GM19397 (cell line): ENCODE measurements around the gene C11orf68.
"Not testable (repeated sequence)": the region's sequence is repeated elsewhere in the genome, so short reads cannot be mapped to it uniquely, and the experiment has no call there.

ENCODE experiments used
- ATAC-seq: cut with Tn5 transposase; IDR thresholded peaks from one replicate; pipeline ENCODE4 v1.9.1; 2021; ENCODE audit warnings: mild to moderate bottlenecking, moderate library complexity; ENCODE audit not compliant: unreplicated experiment

The C11orf68 gene

GRCh38 chr11:65915821-65916251, 3.0 kb downstream of the C11orf68 start:
- ATAC-seq, result no peak

GRCh38 chr11:65915101-65915820, 3.6 kb downstream of the C11orf68 start:
- no peak for ATAC-seq

DNA sequence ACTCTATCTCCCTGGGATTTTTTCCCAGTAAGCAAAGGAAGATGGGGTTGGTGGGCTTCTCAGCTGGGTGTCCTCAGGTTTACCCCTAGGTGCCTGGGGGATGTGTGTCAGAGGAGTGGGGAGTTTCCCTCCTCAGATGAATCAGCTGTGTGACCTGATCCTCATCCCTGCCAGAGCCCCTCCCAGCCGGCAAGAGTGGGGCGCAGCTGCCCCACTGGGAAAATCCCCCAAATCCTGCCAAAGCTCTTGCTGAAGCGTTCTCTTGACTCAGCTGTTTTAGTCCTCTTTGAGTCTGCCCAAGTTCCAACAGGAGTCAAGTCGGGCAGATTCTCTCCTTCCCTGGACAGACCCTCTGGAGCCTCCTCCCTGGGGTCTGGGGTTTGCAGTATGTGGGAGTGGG, 6.0 kb downstream of the C11orf68 start:
- ATAC-seq, result no peak

GRCh38 chr11:65911682-65912568, 6.9 kb downstream of the C11orf68 start:
- ATAC-seq, result no peak

- no peak for ATAC-seq
These were observed 11.0 kb downstream of the C11orf68 start for GRCh38 chr11:65907878-65908277.

- ATAC-seq, result no peak
These were observed 12.3 kb downstream of the C11orf68 start for GRCh38 chr11:65906602-65907001.

DNA sequence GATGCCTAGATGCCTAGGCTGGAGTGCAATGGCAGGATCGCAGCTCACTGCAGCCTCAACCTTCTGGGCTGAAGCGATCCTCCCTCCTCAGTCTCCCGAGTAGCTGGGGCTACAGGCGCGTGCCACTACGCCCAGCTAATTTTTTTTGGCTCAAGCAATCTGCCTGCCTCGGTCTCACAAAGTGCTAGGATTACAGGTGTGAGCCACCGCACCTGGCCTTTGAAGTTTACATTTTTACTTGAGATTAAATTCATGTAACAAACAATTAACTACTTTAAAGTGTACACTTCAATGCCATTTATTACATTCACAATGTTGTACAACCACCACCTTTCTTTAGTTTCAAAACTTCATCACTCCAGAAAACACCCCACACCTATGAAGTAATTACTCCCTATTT, 15.1 kb downstream of the C11orf68 start:
- ATAC-seq, result no peak

- ATAC-seq, result no peak
These were observed 15.8 kb downstream of the C11orf68 start for GRCh38 chr11:65903068-65903481.

- no peak for ATAC-seq
These were observed 18.0 kb downstream of the C11orf68 start for GRCh38 chr11:65900899-65901180.

DNA sequence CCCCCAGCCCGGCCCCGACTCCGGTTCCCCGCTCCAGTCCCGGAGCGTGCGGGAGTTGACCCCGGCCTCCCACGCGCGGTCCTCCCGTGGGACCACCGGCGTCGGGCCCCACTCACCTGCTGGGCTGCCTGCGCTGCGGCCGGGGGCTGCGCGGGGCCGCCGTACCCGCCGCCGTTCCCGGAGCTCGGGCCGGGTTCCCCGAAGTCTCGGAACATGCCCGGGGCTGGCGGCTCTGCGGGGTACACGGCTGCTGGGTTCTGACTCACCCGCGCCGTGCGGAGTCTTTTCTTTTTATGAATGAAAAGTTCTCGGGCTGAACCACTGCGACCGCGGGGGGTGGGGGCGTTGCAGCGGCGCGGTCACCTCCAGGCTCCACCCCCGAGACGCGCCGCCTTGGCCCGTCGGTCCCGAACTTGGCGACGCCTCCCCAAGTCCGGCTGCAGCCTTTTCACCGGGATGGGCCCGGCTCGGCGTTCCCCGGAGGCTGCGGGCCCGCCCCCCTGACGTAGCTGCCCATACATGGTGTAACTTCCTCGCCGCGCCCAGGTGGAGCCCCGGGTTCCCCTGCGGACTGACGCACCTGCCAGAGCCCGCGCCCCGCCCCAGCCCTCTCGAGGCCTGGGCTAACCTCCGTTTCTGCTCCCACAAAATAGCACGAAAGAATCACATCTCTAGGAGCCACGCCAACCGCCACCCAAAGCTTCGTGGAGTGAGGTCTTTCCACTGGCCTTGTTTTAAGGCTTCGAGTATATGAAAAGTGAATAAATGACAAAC, 18.6 kb downstream of the C11orf68 start, which contains the start of gene FOSL1:
Gene FOSL1, minus strand, starts transcription at position 264 of the 774 bp plus-strand sequence. Its CDS starts 49 bp downstream, at position 215.
- ATAC-seq, result peak; percentile 70

DNA sequence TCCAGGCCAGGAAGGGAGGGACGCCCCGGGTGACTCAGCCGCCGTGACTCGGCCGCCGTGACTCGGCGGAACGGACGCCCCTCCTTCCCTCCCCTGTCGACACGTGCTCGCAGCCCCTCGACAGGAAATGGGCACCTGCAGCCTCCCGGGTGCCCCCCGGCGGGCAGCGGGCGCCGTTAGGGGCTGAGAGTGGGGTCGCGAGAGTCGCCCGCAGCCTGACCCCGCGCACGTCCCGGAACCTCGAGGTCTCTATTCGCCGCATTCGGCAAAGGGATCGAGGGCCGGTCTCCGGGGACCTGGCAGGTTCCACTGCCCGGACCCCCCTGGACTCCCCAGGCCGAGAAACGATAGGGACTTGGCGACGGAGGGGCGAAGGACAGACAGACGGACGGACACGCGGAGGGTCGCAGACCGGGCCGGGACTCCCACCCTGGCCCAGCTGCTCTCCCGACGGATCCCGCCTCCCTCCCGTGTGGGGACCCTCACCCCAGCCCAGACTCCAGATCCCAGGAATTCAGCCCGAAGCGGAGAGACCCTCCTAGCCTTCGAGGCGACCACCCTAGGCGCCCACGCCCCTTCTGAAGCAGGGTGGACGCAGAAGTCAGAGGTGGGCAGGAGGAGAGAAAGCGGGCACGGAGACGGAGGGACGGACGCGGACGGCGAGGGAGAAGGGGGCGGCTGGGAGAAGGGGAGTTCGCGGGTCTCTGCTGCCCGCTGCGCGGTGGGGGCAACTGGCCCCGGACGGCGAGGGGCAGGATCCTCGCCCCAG, 19.3 kb downstream of the C11orf68 start:
- no peak for ATAC-seq

GRCh38 chr11:65898656-65899355, 20.1 kb downstream of the C11orf68 start:
- no peak for ATAC-seq

DNA sequence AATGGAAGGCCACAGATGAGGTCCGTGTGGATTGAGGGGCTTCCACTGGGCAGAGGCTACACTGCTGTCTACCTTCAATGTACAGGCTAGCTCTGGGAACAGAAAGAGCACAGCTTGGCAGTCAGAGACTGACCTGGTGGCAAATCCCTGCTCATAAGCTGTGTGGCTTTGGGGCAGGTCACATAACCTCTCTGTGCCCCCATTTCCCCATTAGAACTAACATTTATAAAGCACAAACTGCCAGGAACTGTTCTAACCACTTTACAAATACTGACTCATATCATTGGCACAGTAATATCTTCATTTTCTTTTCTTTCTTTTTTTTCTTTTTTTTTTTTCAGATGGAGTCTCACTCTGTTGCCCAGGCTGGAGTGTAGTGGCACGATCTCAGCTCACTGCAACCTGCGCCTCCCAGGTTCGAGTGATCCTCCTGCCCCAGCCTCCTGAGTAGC, 21.8 kb downstream of the C11orf68 start:
- ATAC-seq, result no peak

DNA sequence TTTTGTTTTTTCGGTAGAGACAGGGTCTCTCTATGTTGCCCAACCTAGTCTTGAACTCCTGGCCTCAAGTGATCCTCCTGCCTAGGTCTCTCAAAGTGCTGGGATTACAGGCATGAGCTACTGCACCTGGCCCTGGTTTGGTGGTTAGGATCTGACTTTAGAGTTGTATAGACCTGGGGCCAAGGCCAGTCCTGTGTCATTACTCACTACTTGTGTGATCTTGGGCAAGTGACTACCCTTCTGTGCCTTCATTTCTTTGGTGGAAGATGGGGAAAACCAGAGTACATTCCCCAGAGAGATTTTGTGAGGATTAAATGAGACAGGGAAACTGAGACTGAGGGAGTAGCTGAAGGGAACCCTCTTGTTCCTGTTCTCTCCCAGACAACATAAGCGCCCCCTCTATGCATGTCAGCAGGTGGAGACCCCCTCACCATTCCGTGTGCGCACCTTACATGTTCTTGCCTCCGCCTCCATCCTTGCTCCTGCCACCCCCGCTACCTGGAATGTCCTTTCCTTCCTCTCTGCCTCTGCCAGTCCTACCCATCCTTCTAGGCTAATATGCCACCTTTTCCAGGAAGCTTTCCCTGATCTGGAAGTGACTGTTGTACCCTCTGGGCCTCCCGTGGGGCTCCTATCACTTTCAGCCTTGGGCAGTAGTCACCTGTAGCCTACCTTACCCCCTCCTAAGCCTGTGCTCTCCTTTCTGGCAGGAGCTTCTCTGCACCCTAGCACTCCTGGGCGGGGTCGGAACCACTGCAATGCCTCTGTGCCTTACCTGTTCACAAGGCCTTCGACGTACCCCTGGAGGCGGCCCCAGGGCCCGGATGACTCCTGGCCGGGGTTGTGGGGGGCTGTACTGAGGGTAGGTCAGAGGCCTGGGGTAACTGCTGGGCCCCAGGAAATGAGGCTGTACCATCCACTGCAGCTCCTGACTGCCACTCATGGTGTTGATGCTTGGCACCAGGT, 22.5 kb downstream of the C11orf68 start:
- ATAC-seq, result no peak

GRCh38 chr11:65895482-65895981, 23.3 kb downstream of the C11orf68 start:
- no peak for ATAC-seq

DNA sequence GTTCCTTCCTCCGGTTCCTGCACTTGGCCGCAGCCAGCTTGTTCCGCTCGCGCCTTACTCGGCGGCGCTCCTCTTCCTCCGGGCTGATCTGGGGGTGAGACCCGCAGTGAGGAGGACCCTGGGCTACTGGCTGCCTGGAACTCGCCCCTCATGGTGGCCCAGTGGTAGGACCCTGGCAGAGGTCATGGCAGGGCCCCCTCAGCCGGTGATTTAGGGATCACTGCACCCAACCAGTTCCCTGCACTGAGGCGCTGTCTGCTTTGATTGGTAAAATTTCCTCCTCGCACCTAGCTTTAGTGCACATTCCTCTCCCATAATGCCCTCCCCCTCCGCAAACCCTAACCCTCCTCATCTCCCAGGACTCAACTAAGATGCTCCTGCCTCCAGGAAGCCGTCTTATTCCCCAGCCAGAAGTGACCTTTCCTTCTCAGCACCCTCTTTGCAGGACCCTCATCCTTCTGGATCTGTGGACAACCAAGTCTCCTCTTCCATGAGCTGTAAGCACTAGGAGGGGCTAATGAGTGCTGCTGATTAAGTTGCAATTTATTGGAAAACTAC, 24.7 kb downstream of the C11orf68 start:
- no peak for ATAC-seq

- no peak for ATAC-seq
These were observed 26.1 kb downstream of the C11orf68 start for GRCh38 chr11:65892661-65893317.

- ATAC-seq, result not testable (repeated sequence)
These were observed 26.7 kb downstream of the C11orf68 start for GRCh38 chr11:65892137-65892540.
